SK-N-SH (cell line): Measurements from ENCODE around the gene OCIAD1. TPM values are rescaled to one million over a fixed set of nuclear protein-coding genes. Genes with fewer than 3 reads are reported as not detected.

Source experiments
- CTCF ChIA-PET: fragments of 300-600, 350-600 bp; formaldehyde crosslinking; extraction: SDS; loops from one replicate; lab custom pipeline; 2021; lab: Yijun Ruan, JAX
- POLR2A ChIA-PET: fragments of 350-600 bp; sonication (Branson Sonifier 250); formaldehyde crosslinking; extraction: SDS; loops from one replicate; lab custom pipeline; 2020; ENCODE audit warnings: antibody characterized with exemption, inconsistent platforms; lab: Yijun Ruan, JAX
- DNase-seq: peaks from one replicate; pipeline ENCODE4 v3.0.0; 2012
- H2AFZ ChIP-seq: fragments of 200-600 bp; sonication (generic); 2 replicates; pipeline ENCODE4 v1.8.1; 2016; ENCODE audit warnings: antibody characterized with exemption, mild to moderate bottlenecking, low read depth
- H3F3A ChIP-seq: fragments of 200-600 bp; sonication (generic); replicated peaks from 2 replicates; pipeline ENCODE3; 2016; ENCODE audit warnings: antibody characterized with exemption, mild to moderate bottlenecking; ENCODE audit not compliant: insufficient read depth
- H3K27ac ChIP-seq, 2 experiments: fragments of 200-500 bp in 1 of 2; fragments of 200-600 bp in 1 of 2; sonication (Bioruptor generic) in 1 of 2; sonication (generic), shearing (Covaris generic) in 1 of 2; 2 replicates each; pipeline versions ENCODE4 v1.5.1 to v1.6.1; 2014 to 2016; ENCODE audit warnings: low read depth in 2 of 2, inconsistent platforms in 1 of 2, low read length in 1 of 2, mild to moderate bottlenecking in 1 of 2, mixed read lengths in 1 of 2
- H3K27me3 ChIP-seq: fragments of 200-600 bp; sonication (generic), shearing (Covaris generic); 2 replicates; pipeline ENCODE4 v1.6.1; 2016; ENCODE audit warnings: mixed run types; ENCODE audit not compliant: insufficient read depth
- H3K36me3 ChIP-seq, 2 experiments: fragments of 200-500 bp in 1 of 2; fragments of 200-600 bp in 1 of 2; sonication (Bioruptor generic) in 1 of 2; sonication (generic) in 1 of 2; replicated peaks in 1 of 2; 2 replicates each; pipeline versions ENCODE3 to v1.5.1; 2014 to 2016; ENCODE audit warnings: low read length in 1 of 2, mild to moderate bottlenecking in 1 of 2; ENCODE audit not compliant: insufficient read depth in 2 of 2, control insufficient read depth in 1 of 2
- H3K4me1 ChIP-seq, 2 experiments: fragments of 200-500 bp in 1 of 2; fragments of 200-600 bp in 1 of 2; sonication (Bioruptor generic) in 1 of 2; sonication (generic), shearing (Covaris generic) in 1 of 2; 2 replicates each; pipeline versions ENCODE4 v1.5.1 to v1.6.1; 2014 to 2016; ENCODE audit warnings: low read depth in 1 of 2, low read length in 1 of 2, mixed run types in 1 of 2; ENCODE audit not compliant: insufficient read depth in 2 of 2, control insufficient read depth in 1 of 2
- H3K4me2 ChIP-seq: fragments of 200-600 bp; sonication (generic), shearing (Covaris generic); 2 replicates; pipeline ENCODE4 v1.6.1; 2017; ENCODE audit warnings: mixed run types
- H3K4me3 ChIP-seq, 2 experiments: fragments of 200-500 bp in 1 of 2; fragments of 200-600 bp in 1 of 2; sonication (Bioruptor generic) in 1 of 2; sonication (generic), shearing (Covaris generic) in 1 of 2; 2 replicates each; pipeline versions ENCODE4 v1.5.1 to v1.8.1; 2014 to 2016; ENCODE audit warnings: low read depth in 2 of 2, inconsistent platforms in 1 of 2, low read length in 1 of 2, mild to moderate bottlenecking in 1 of 2, mixed read lengths in 1 of 2, moderate library complexity in 1 of 2
- H3K79me2 ChIP-seq: fragments of 200-600 bp; sonication (generic); 2 replicates; pipeline ENCODE4 v1.8.1; 2017; ENCODE audit warnings: mild to moderate bottlenecking; ENCODE audit not compliant: insufficient read depth
- H3K9ac ChIP-seq: fragments of 200-600 bp; sonication (generic); 2 replicates; pipeline ENCODE4 v1.6.1; 2017; ENCODE audit warnings: mixed run types
- H3K9me2 ChIP-seq: fragments of 200-600 bp; sonication (generic); 2 replicates; pipeline ENCODE4 v1.6.1; 2017; ENCODE audit warnings: mixed run types
- H3K9me3 ChIP-seq: fragments of 200-600 bp; sonication (generic); 2 replicates; pipeline ENCODE4 v1.6.1; 2017; ENCODE audit warnings: mixed run types, mild to moderate bottlenecking, moderate library complexity
- H4K20me1 ChIP-seq: fragments of 200-600 bp; sonication (generic); 2 replicates; pipeline ENCODE4 v1.6.1; 2017; ENCODE audit warnings: mild to moderate bottlenecking, mixed run types; ENCODE audit not compliant: insufficient read depth
- CTCF ChIP-seq: fragments of 200-600 bp; sonication (generic); IDR thresholded peaks from 2 replicates; pipeline ENCODE4 v1.6.1; 2017; ENCODE audit warnings: antibody characterized with exemption, mild to moderate bottlenecking, moderate library complexity
- FOSL2 ChIP-seq: IDR thresholded peaks from 2 replicates; pipeline ENCODE4 v1.4.0; 2012; ENCODE audit warnings: low read depth, mild to moderate bottlenecking, moderate library complexity, borderline replicate concordance
- GATA2 ChIP-seq: sonication (generic); formaldehyde crosslinking; IDR thresholded peaks from 2 replicates; pipeline ENCODE4 v1.5.0; 2020; ENCODE audit warnings: mild to moderate bottlenecking, missing genetic modification reagents
- MXI1 ChIP-seq: IDR thresholded peaks from 2 replicates; pipeline ENCODE4 v1.6.1; 2012; ENCODE audit warnings: mild to moderate bottlenecking, low read depth, low read length, improper control_type of control experiment
- NFIC ChIP-seq: IDR thresholded peaks from 2 replicates; pipeline ENCODE4 v1.4.0; 2012; ENCODE audit warnings: borderline replicate concordance
- NRF1 ChIP-seq: IDR thresholded peaks from 2 replicates; pipeline ENCODE4 v1.6.1; 2012; ENCODE audit warnings: low read depth, mild to moderate bottlenecking, low read length
- POLR2AphosphoS5 ChIP-seq: IDR thresholded peaks from 2 replicates; pipeline ENCODE4 v1.6.1; 2012; ENCODE audit warnings: low read depth, low read length
- RCOR1 ChIP-seq: fragments of 150-350 bp; IDR thresholded peaks from 2 replicates; pipeline ENCODE4 v1.6.1; 2017; ENCODE audit warnings: antibody characterized with exemption, low read length
- REST ChIP-seq: IDR thresholded peaks from 2 replicates; pipeline ENCODE4 v1.6.1; 2012; ENCODE audit warnings: mild to moderate bottlenecking, low read depth, low read length, moderate library complexity
- RXRA ChIP-seq: IDR thresholded peaks from 2 replicates; pipeline ENCODE4 v1.4.0; 2012; ENCODE audit warnings: low read depth, mild to moderate bottlenecking, borderline replicate concordance
- TAF1 ChIP-seq: IDR thresholded peaks from 2 replicates; pipeline ENCODE4 v1.6.1; 2012; ENCODE audit warnings: low read depth, mild to moderate bottlenecking, low read length, moderate library complexity, borderline replicate concordance
- TCF12 ChIP-seq: IDR thresholded peaks from 2 replicates; pipeline ENCODE4 v1.4.0; 2012
- TEAD4 ChIP-seq: IDR thresholded peaks from 2 replicates; pipeline ENCODE4 v1.4.0; 2012; ENCODE audit warnings: mild to moderate bottlenecking, borderline replicate concordance; ENCODE audit not compliant: insufficient read depth
- USF1 ChIP-seq: IDR thresholded peaks from 2 replicates; pipeline ENCODE4 v1.4.0; 2012; ENCODE audit warnings: low read depth, borderline replicate concordance
- USF2 ChIP-seq: fragments of 150-350 bp; IDR thresholded peaks from 2 replicates; pipeline ENCODE4 v1.6.1; 2017; ENCODE audit warnings: antibody characterized with exemption, low read length, low read depth, borderline replicate concordance
- YY1 ChIP-seq: IDR thresholded peaks from 2 replicates; pipeline ENCODE4 v1.4.0; 2012; ENCODE audit warnings: low read depth, mild to moderate bottlenecking
- ZBTB33 ChIP-seq: IDR thresholded peaks from 2 replicates; pipeline ENCODE4 v1.4.0; 2012; ENCODE audit warnings: low read depth, borderline replicate concordance
- polyA plus RNA-seq, 3 experiments: library from polyadenylated mRNA; depleted of rRNA; stranded (reverse); fragments of >200 nt; gene quantifications; 2 replicates each; pipeline ENCODE4 v1.2.3, GENCODE V29; 2012

The OCIAD1 gene
- polyA plus RNA-seq, 1 of the 3 experiments (the other 2 are of a cell fraction): 113 TPM

- no peak overlapping the region for H3K9ac ChIP-seq
- DNase-seq: no peak
- H3K79me2 ChIP-seq: peaks cover 10% of the 10 kb centered on the region; the same call in 1 of the 2 replicates
- TF ChIP-seq FOSL2 (no peak), USF1 (no peak), REST (no peak), ZBTB33 (no peak), YY1 (no peak), USF2 (no peak), RCOR1 (no peak), CTCF (no peak), MXI1 (no peak), POLR2AphosphoS5 (no peak), TEAD4 (no peak), TCF12 (no peak), NRF1 (no peak), NFIC (no peak), GATA2 (CRISPR knock-in tag) (no peak), RXRA (no peak), TAF1 (no peak)
- TF ChIP-seq, all 33 proteins: peak for 0
- Histone ChIP-seq H3K9me3 (no peaks in the 10 kb centered on the region), H3F3A (peaks cover 45% of the 10 kb centered on the region), H3K4me1 (peaks cover 10 to 22% of the 10 kb centered on the region in 2 experiments), H2AFZ (no peak overlapping the region), H3K9me2 (no peaks in the 10 kb centered on the region), H3K27me3 (no peaks in the 10 kb centered on the region), H3K4me2 (no peak overlapping the region), H3K36me3 (no peaks in the 10 kb centered on the region), H3K4me3 (no peak overlapping the region), H3K27ac (peak overlapping the region in 1 of 2 experiments; percentile 88; a peak in 2 of 4 replicates), H4K20me1 (no peaks in the 10 kb centered on the region)
- ChIA-PET CTCF (interaction anchor here (1.0 to 1.4 kb wide), 2 partner anchors 22 to 52 kb away, joined by 3 read pairs; no protein-coding TSS in a partner anchor), POLR2A (no interaction called here)
Observed at GRCh38 chr4:48910511-48910910, 79.6 kb downstream of the OCIAD1 start.
